Measurements from ENCODE around the gene TBC1D30. TPM values are rescaled to one million over a fixed set of nuclear protein-coding genes. Genes with fewer than 3 reads are reported as not detected.
"Not testable (repeated sequence)": the region's sequence is repeated elsewhere in the genome, so short reads cannot be mapped to it uniquely, and the experiment has no call there.

Gene TBC1D30
- total RNA-seq, 1 donor from 2014 or later: 3.7 TPM

- Histone ChIP-seq H3K36me3 (ENCODE audit: control insufficient read depth, insufficient read depth, low read length) (no peaks in the 10 kb centered on the region), H3K4me3 (ENCODE audit: low read depth, low read length) (no peak overlapping the region), H3K27me3 (ENCODE audit: control insufficient read depth, insufficient read depth, low read length) (no peaks in the 10 kb centered on the region)
- TF ChIP-seq CTCF (IDR thresholded peaks at IDR 0.05; ENCODE audit: insufficient read depth, low read length, poor library complexity, severe bottlenecking): no peak
- no peak for DNase-seq (ENCODE audit: low read depth)
Observed at GRCh38 chr12:64833928-64834327, 9.5 kb downstream of the TBC1D30 start.

- DNase-seq (ENCODE audit: low read depth): no peak
- H3K36me3 ChIP-seq (ENCODE audit: control insufficient read depth, insufficient read depth, low read length): no peaks in the 10 kb centered on the region
- TF ChIP-seq CTCF (IDR thresholded peaks at IDR 0.05; ENCODE audit: insufficient read depth, low read length, poor library complexity, severe bottlenecking): no peak
- no peaks in the 10 kb centered on the region for H3K27me3 ChIP-seq (ENCODE audit: control insufficient read depth, insufficient read depth, low read length)
- H3K4me3 ChIP-seq (ENCODE audit: low read depth, low read length): no peak overlapping the region
Observed at GRCh38 chr12:64835901-64836300, 11.5 kb downstream of the TBC1D30 start.

GRCh38 chr12:64836856-64837255, 12.4 kb downstream of the TBC1D30 start:
- H3K36me3 ChIP-seq (ENCODE audit: control insufficient read depth, insufficient read depth, low read length): no peaks in the 10 kb centered on the region
- DNase-seq (ENCODE audit: low read depth): no peak
- no peak for TF ChIP-seq CTCF (IDR thresholded peaks at IDR 0.05; ENCODE audit: insufficient read depth, low read length, poor library complexity, severe bottlenecking)
- H3K27me3 ChIP-seq (ENCODE audit: control insufficient read depth, insufficient read depth, low read length): no peaks in the 10 kb centered on the region
- H3K4me3 ChIP-seq (ENCODE audit: low read depth, low read length): no peak overlapping the region

- DNase-seq (ENCODE audit: low read depth): no peak
- no peak overlapping the region for H3K4me3 ChIP-seq (ENCODE audit: low read depth, low read length)
- TF ChIP-seq CTCF (IDR thresholded peaks at IDR 0.05; ENCODE audit: insufficient read depth, low read length, poor library complexity, severe bottlenecking): no peak
- no peaks in the 10 kb centered on the region for H3K27me3 ChIP-seq (ENCODE audit: control insufficient read depth, insufficient read depth, low read length)
- no peaks in the 10 kb centered on the region for H3K36me3 ChIP-seq (ENCODE audit: control insufficient read depth, insufficient read depth, low read length)
Observed at GRCh38 chr12:64837427-64837826, 13.0 kb downstream of the TBC1D30 start.

GRCh38 chr12:64840119-64840518, 15.7 kb downstream of the TBC1D30 start:
- TF ChIP-seq CTCF (IDR thresholded peaks at IDR 0.05; ENCODE audit: insufficient read depth, low read length, poor library complexity, severe bottlenecking): no peak
- H3K27me3 ChIP-seq (ENCODE audit: control insufficient read depth, insufficient read depth, low read length): no peaks in the 10 kb centered on the region
- no peak for DNase-seq (ENCODE audit: low read depth)
- no peaks in the 10 kb centered on the region for H3K36me3 ChIP-seq (ENCODE audit: control insufficient read depth, insufficient read depth, low read length)
- no peak overlapping the region for H3K4me3 ChIP-seq (ENCODE audit: low read depth, low read length)

GRCh38 chr12:64840949-64841717, 16.7 kb downstream of the TBC1D30 start:
- TF ChIP-seq CTCF (IDR thresholded peaks at IDR 0.05; ENCODE audit: insufficient read depth, low read length, poor library complexity, severe bottlenecking): no peak
- H3K27me3 ChIP-seq (ENCODE audit: control insufficient read depth, insufficient read depth, low read length): no peaks in the 10 kb centered on the region
- H3K36me3 ChIP-seq (ENCODE audit: control insufficient read depth, insufficient read depth, low read length): no peaks in the 10 kb centered on the region
- no peak overlapping the region for H3K4me3 ChIP-seq (ENCODE audit: low read depth, low read length)
- no peak for DNase-seq (ENCODE audit: low read depth)

- DNase-seq (ENCODE audit: low read depth); H3K4me3 ChIP-seq (ENCODE audit: low read depth, low read length); H3K27me3 ChIP-seq (ENCODE audit: control insufficient read depth, insufficient read depth, low read length); H3K36me3 ChIP-seq (ENCODE audit: control insufficient read depth, insufficient read depth, low read length): not testable (repeated sequence)
Observed at GRCh38 chr12:64848409-64848808, 24.0 kb downstream of the TBC1D30 start.
